GM19193 (cell line): ENCODE results near the gene GUCY2C.

Experiments
- POLR2A ChIP-seq: IDR thresholded peaks from 4 replicates; pipeline ENCODE4 v1.6.1; 2011; ENCODE audit not compliant: insufficient read depth, insufficient read length; ENCODE audit errors: extremely low read depth

Gene GUCY2C

DNA sequence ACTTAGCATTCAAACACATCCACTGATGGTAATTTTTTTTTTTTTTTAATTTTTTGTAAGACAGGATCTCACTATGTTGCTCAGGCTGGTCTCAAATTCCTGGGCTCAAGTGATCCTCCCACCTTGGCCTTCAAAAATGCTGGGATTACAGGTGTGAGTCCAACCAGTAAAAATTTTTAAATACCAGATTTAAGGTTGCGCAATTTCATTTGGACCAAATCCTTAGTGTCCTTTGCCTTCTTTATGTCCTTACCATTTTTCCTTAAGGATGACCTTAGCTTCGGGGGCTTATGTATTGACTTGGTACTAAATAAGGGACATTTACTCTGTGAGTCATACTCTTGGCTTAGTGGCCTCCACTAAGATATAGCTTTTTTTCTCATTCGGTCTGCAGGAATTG lies 124.6 kb downstream of the GUCY2C start:
- TF ChIP-seq POLR2A: no peak

- no peak for TF ChIP-seq POLR2A
Observed at GRCh38 chr12:14570231-14570630, 126.2 kb downstream of the GUCY2C start.

DNA sequence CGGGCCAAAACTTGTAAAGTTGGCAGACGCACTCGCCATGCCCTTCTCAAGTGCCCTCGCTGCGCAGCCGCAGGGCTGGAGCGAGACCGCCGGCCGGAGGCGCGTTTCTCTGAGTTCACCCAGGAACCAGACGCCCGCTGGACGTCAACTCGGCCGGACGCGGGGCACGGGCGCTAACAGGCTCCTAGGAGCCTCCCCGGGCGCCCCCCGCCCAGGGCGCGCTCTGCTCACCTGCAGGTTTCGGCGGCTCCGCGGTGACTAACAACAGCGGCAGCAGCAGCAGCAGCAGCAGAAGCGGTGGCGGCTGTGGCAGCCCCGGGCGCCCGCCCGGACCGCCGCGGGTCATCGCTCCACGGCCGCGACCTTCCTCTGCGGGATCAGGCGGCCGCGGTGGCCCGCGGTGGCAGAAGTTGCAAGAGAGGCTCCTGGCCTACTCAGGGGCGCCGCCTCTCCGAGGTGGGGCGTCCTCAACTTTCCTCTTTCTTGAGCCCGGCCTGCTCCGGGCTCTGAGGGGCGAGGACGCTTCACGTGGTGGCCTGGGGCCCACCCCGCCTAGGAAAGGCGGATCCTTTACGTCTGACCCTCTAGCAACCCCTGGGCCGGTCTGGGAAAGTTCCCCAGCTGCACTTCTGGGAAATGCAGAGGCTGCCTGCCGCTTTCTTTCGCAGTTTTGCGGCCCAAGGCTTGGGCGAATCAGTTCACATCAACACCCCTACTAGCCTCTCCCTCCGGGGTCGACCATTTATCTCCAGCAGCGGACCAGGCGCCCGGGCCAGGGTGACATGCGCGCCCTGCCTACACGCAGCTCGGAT lies 128.8 kb downstream of the GUCY2C start, which contains the start of gene PLBD1:
Gene PLBD1, minus strand, starts transcription at position 533 of the 812 bp plus-strand sequence. Its CDS starts 187 bp downstream, at position 346.
- TF ChIP-seq POLR2A: no peak

GRCh38 chr12:14564336-14564959 lies 132.0 kb downstream of the GUCY2C start:
- no peak for TF ChIP-seq POLR2A

DNA sequence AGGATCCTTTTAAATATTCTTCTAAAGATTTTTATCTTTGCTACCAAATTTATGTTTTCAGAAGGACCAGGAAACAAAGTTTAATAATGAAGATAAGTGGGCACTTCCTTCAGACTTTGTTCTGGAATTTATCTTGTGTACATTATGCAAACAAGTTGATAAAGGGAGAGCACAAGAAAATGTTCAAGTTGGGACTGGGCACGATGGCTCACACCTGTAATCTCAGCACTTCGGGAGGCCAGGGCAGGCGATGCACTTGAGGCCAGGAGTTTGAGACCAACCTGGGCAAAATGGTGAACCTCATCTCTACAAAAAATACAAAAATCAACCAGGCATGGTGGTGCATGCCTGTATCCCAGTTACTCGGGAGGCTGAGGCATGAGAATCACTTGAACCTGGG lies 133.4 kb downstream of the GUCY2C start:
- TF ChIP-seq POLR2A: no peak
